ENCODE data around the gene SRBD1. TPM values are rescaled to one million over a fixed set of nuclear protein-coding genes. Genes with fewer than 3 reads are reported as not detected.
A peak's percentile ranks its signal among the peaks of the same experiment; 100 is the strongest.

SRBD1 gene
- total and polyA plus RNA-seq, 7 donors: 2.3 to 6.4 (median 4.0) TPM

DNA sequence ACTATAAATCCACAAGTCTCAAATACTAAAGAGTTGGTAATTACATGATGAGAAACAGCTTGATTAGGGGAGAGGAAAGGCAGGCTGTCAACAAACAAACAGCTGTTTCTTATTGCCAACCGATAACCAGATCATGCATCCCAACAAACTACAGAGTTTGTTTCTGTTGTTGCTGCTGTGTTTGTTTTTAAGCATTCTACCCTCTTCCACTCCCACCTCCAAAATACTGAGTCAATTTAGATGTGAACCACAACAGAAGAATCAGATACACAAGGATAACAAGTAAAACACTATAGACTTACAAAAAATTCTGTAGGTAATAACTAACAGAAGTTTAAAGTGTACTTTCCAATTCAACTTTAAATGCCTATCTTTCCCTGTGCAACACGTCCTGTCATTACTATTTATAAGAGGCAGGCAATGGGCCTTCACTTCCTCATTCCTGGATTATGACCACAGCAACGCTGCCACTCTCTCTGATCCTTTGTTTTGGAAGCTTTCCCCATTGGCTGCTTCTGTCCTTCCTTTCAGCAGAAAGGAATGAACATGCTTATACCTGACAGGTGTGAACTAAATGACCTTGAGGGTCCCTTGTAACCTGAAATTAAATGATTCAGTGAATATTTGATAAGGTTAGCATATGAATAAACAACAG is 152.0 kb downstream of the SRBD1 start:
- H3K4me1 ChIP-seq: peaks cover 15% of the 10 kb centered on the region
- H3K4me3 ChIP-seq: no peak overlapping the region
- no peaks in the 10 kb centered on the region for H3K36me3 ChIP-seq (ENCODE audit: insufficient read depth in 1 of 2, low read depth in 1 of 2)
- no peaks in the 10 kb centered on the region for H3K9me3 ChIP-seq
- peak overlapping the region; percentile 17 for H3K27ac ChIP-seq
- intact Hi-C loops (cut with DNase I): no loop called here
- DNase-seq (no peak), ATAC-seq (peak; percentile 84 to 95 (median 88))
- TF ChIP-seq, protein P1, sequence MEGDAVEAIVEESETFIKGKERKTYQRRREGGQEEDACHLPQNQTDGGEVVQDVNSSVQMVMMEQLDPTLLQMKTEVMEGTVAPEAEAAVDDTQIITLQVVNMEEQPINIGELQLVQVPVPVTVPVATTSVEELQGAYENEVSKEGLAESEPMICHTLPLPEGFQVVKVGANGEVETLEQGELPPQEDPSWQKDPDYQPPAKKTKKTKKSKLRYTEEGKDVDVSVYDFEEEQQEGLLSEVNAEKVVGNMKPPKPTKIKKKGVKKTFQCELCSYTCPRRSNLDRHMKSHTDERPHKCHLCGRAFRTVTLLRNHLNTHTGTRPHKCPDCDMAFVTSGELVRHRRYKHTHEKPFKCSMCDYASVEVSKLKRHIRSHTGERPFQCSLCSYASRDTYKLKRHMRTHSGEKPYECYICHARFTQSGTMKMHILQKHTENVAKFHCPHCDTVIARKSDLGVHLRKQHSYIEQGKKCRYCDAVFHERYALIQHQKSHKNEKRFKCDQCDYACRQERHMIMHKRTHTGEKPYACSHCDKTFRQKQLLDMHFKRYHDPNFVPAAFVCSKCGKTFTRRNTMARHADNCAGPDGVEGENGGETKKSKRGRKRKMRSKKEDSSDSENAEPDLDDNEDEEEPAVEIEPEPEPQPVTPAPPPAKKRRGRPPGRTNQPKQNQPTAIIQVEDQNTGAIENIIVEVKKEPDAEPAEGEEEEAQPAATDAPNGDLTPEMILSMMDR (IDR thresholded peaks at IDR 0.05): no peak
- 9 to 12% (median 11%) methylated on average over 3 of the region's 3 CpGs for WGBS, 3 donors
- no peaks in the 10 kb centered on the region for H3K27me3 ChIP-seq (ENCODE audit: insufficient read depth in 3 of 3, low read length in 2 of 3)

GRCh38 chr2:45457211-45457945 is 153.7 kb downstream of the SRBD1 start:
- no peak overlapping the region for H3K27ac ChIP-seq
- H3K36me3 ChIP-seq (ENCODE audit: insufficient read depth in 1 of 2, low read depth in 1 of 2): no peaks in the 10 kb centered on the region
- no peaks in the 10 kb centered on the region for H3K27me3 ChIP-seq (ENCODE audit: insufficient read depth in 3 of 3, low read length in 2 of 3)
- ATAC-seq (no peak), DNase-seq (no peak)
- TF ChIP-seq, protein P1 (IDR thresholded peaks at IDR 0.05): no peak
- no peaks in the 10 kb centered on the region for H3K9me3 ChIP-seq
- WGBS, 3 donors: 95 to 97% (median 96%) methylated on average over 5 of the region's 5 CpGs
- no peak overlapping the region for H3K4me3 ChIP-seq
- peaks cover 15% of the 10 kb centered on the region for H3K4me1 ChIP-seq
- intact Hi-C loops (cut with DNase I): no loop called here

DNA sequence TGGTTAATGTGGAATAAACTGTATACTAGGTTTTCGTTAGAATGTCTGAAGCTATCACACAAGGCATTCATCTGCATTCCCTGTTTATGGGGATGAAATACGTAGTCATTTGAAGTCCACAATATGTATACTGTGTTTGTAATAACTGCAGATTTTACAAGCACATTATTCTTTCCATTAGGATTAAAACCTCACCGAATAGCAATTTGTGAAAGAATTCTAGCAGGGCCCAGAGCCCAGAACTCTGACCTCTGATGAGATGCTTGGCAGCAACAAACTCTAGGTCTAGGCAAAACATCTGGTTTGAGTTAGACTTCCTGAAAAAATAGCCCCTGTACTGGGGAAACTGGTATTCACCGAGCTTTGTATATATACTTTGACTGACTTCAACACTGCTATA is 158.2 kb downstream of the SRBD1 start:
- TF ChIP-seq, protein P1 (IDR thresholded peaks at IDR 0.05): no peak
- 52 to 65% (median 53%) methylated on average over 4 of the region's 4 CpGs for WGBS, 3 donors
- intact Hi-C loops (cut with DNase I): no loop called here

GRCh38 chr2:45450634-45451033 is 160.4 kb downstream of the SRBD1 start:
- Histone ChIP-seq H3K27me3 (ENCODE audit: insufficient read depth in 3 of 3, low read length in 2 of 3) (no peaks in the 10 kb centered on the region), H3K27ac (no peak overlapping the region), H3K4me1 (no peaks in the 10 kb centered on the region), H3K9me3 (no peaks in the 10 kb centered on the region), H3K36me3 (ENCODE audit: insufficient read depth in 1 of 2, low read depth in 1 of 2) (no peaks in the 10 kb centered on the region), H3K4me3 (no peak overlapping the region)
- intact Hi-C loops (cut with DNase I): no loop called here
- ATAC-seq: no peak
- 69 to 83% (median 80%) methylated on average over 2 of the region's 2 CpGs for WGBS, 3 donors
- DNase-seq: no peak
- TF ChIP-seq, protein P1 (IDR thresholded peaks at IDR 0.05): no peak

More for the DNA sequence above, 158.2 kb downstream of the SRBD1 start:
- Histone ChIP-seq H3K36me3 (ENCODE audit: insufficient read depth in 1 of 2, low read depth in 1 of 2) (no peaks in the 10 kb centered on the region), H3K27me3 (ENCODE audit: insufficient read depth in 3 of 3, low read length in 2 of 3) (no peaks in the 10 kb centered on the region), H3K4me3 (no peak overlapping the region), H3K27ac (no peak overlapping the region), H3K4me1 (no peaks in the 10 kb centered on the region), H3K9me3 (no peaks in the 10 kb centered on the region)
- no peak for ATAC-seq
- DNase-seq: no peak

Measured in psoas muscle (tissue), 8 donors.